Tibial artery (tissue), 4 donors: Measurements from ENCODE around the gene PRSS22.

Source experiments
- DNase-seq, 2 donors: peaks; one replicate each; pipeline ENCODE4 v3.0.0-alpha.2; 2019
- H3K27ac ChIP-seq, 2 donors: fragments of 200-600 bp; sonication (generic) in 1 of 2; 1 replicate in 1 of 2; 2 replicates in 1 of 2; pipeline ENCODE4 v1.5.1; 2018 to 2019; ENCODE audit warnings: mild to moderate bottlenecking in 1 of 2
- H3K27me3 ChIP-seq, 2 donors: fragments of 200-600 bp; sonication (generic) in 1 of 2; one replicate each; pipeline versions ENCODE4 v1.5.1 to v1.6.0; 2016 to 2019
- H3K36me3 ChIP-seq, 3 donors: fragments of 200-600 bp; sonication (generic) in 2 of 3; one replicate each; pipeline ENCODE4 v1.5.1; 2016 to 2019; ENCODE audit warnings: mild to moderate bottlenecking in 2 of 3
- H3K4me1 ChIP-seq, 4 donors: fragments of 200-600 bp; sonication (generic) in 2 of 4; 1 replicate in 3 of 4; 2 replicates in 1 of 4; pipeline ENCODE4 v1.5.1; 2016 to 2019
- H3K4me3 ChIP-seq, 2 donors: fragments of 200-600 bp; sonication (generic) in 1 of 2; 1 replicate in 1 of 2; 2 replicates in 1 of 2; pipeline ENCODE4 v1.5.1; 2018 to 2019; ENCODE audit warnings: mild to moderate bottlenecking in 2 of 2
- H3K9me3 ChIP-seq, 3 donors: fragments of 200-600 bp; sonication (generic) in 1 of 3; one replicate each; pipeline ENCODE4 v1.5.1; 2016 to 2019
- CTCF ChIP-seq, 2 experiments: fragments of 200-600 bp in 1 of 2; fragments of 450-650 bp in 1 of 2; IDR thresholded peaks; one replicate each; pipeline ENCODE4 v1.5.1; 2017 to 2019; ENCODE audit warnings: antibody characterized with exemption in 2 of 2, mild to moderate bottlenecking in 1 of 2, moderate library complexity in 1 of 2
- intact Hi-C: fragments of 100-400 bp; cut with DNase I; formaldehyde crosslinking; loops from one replicate; pipeline ENCODE4 v1.15.0; 2023; ENCODE audit warnings: low total_unique reads

PRSS22 gene

DNA sequence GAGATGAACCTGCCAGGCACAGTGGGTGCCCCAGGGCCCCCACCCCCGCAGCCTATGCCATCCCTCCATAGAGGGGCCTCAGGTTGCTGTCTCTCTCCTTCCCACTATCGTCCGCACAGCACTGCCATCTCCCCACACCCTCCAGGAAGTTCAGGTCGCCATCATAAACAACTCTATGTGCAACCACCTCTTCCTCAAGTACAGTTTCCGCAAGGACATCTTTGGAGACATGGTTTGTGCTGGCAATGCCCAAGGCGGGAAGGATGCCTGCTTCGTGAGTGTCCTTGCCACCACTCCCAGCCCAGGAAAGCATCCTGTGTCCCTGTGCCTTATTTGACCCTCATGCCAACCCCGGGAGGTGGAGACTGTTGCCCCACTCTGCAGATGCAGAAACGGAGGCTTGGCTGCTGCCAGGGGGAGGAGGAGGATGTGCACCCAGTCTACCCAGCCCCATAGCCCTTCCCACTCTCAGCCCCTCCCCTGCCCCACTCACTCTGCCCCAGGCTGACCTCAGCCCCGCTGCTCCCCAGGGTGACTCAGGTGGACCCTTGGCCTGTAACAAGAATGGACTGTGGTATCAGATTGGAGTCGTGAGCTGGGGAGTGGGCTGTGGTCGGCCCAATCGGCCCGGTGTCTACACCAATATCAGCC is 37.0 kb downstream of the PRSS22 start:
- no peak for TF ChIP-seq CTCF (IDR thresholded peaks at IDR 0.05)
- no peaks in the 10 kb centered on the region for H3K36me3 ChIP-seq
- peaks cover 0 to 65% of the 10 kb centered on the region in 2 donors for H3K27me3 ChIP-seq
- no peaks in the 10 kb centered on the region for H3K9me3 ChIP-seq
- DNase-seq: peak; percentile 5 to 54
- intact Hi-C loops: no loop called here
- H3K4me1 ChIP-seq: no peaks in the 10 kb centered on the region
- H3K4me3 ChIP-seq: no peak overlapping the region
- H3K27ac ChIP-seq: no peak overlapping the region

GRCh38 chr16:2819939-2820835 is 37.8 kb downstream of the PRSS22 start:
- Histone ChIP-seq H3K36me3 (no peaks in the 10 kb centered on the region), H3K27me3 (peaks cover 0 to 65% of the 10 kb centered on the region in 2 donors), H3K9me3 (no peaks in the 10 kb centered on the region), H3K4me1 (no peaks in the 10 kb centered on the region), H3K4me3 (no peak overlapping the region), H3K27ac (no peak overlapping the region)
- intact Hi-C loops: no loop called here
- TF ChIP-seq CTCF (IDR thresholded peaks at IDR 0.05): no peak
- peak; percentile 10 to 24 for DNase-seq

DNA sequence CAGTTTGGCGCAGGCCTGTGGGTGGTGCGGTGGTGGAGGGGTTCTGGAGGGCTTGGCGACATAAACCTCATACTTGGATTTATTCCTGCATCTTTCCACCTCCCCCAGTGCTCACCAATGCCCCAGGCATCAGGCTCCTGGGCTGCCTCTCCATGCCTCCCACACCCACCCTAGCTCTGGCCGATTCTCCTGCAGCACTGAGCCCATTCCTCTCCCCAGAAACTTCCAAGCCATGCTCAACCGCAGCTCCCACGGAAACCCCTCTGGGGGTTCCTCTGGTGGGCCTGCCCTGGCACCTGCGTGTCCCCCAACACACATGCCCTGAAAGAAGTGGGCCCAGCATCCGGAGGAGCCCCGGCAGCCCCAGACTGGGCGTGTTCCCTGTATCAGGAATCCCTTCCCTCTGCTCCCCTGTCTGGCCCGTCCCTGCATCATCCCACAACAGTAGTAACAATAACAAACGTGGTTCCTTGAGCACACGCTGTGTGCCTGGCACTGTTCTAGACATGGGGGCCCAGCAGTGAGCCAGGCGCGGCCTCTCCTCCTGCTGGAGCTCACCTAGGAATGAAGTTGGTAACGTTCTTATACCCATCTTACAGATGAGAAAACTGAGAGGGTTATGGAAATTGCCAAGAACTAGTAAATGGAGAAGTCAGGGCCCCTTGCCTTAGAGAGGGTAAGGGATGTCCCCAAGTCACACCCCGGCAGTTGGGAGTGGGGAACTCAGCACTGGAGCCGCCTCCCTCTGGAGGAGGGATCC is 38.6 kb downstream of the PRSS22 start:
- TF ChIP-seq CTCF (IDR thresholded peaks at IDR 0.05): no peak
- Histone ChIP-seq H3K27me3 (peaks cover 0 to 72% of the 10 kb centered on the region in 2 donors), H3K36me3 (no peaks in the 10 kb centered on the region), H3K27ac (no peak overlapping the region), H3K4me3 (no peak overlapping the region), H3K4me1 (no peaks in the 10 kb centered on the region), H3K9me3 (no peaks in the 10 kb centered on the region)
- intact Hi-C loops: no loop called here
- DNase-seq: peak in 1 of 2 donors; percentile 24

DNA sequence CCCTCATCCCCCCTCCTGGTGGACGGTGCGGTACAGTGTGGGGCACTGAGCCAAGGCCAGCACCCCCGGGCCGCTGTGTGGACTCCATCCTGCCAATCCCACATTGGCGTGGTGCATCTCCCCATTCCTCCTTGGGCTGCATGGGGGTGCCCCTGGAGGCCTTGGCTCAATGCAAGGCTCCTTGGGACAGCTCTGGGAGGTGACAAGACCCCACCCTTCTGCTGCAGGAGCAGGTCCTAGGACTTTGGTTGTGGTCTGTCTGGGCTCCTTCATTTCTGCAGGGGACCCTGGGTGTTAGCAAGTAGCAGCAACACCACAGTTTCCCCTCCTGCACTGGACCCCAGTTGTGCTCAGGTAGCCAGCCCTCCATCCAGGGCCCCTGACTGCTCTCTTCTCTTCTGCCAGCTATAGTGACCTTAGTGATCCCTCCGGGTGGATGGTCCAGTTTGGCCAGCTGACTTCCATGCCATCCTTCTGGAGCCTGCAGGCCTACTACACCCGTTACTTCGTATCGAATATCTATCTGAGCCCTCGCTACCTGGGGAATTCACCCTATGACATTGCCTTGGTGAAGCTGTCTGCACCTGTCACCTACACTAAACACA is 39.6 kb downstream of the PRSS22 start:
- DNase-seq: peak in 1 of 2 donors; percentile 53
- H3K27me3 ChIP-seq: peaks cover 0 to 78% of the 10 kb centered on the region in 2 donors
- H3K9me3 ChIP-seq: no peaks in the 10 kb centered on the region
- no peak overlapping the region for H3K4me3 ChIP-seq
- no peak for TF ChIP-seq CTCF (IDR thresholded peaks at IDR 0.05)
- no peaks in the 10 kb centered on the region for H3K4me1 ChIP-seq
- intact Hi-C loops: no loop called here
- H3K27ac ChIP-seq: no peak overlapping the region
- H3K36me3 ChIP-seq: no peaks in the 10 kb centered on the region
